PC-3 (cell line): ENCODE data around the gene C7orf33.

Experiments used
- CTCF ChIP-seq: fragments of 300-600 bp; sonication (generic); conservative IDR thresholded peaks from 2 replicates; pipeline ENCODE4 v1.5.1; 2017; ENCODE audit warnings: antibody characterized with exemption, low read depth, mild to moderate bottlenecking, low read length
- EZH2 ChIP-seq: fragments of 300-600 bp; sonication (generic); IDR thresholded peaks from one replicate; pipeline ENCODE4 v1.6.1; 2017; ENCODE audit warnings: antibody characterized with exemption, mild to moderate bottlenecking, low read length; ENCODE audit not compliant: unreplicated experiment

GRCh38 chr7:148571381-148571780 is 19.2 kb upstream of the C7orf33 start:
- TF ChIP-seq CTCF = no peak
- TF ChIP-seq EZH2 = no peak
